Fibroblast of the aortic adventitia (primary cell): ENCODE measurements around the gene PGM2. TPM values are rescaled to one million over a fixed set of nuclear protein-coding genes. Genes with fewer than 3 reads are reported as not detected.

Experiments used
- DNase-seq: peaks from one replicate; pipeline ENCODE4 v3.0.0-alpha.2; 2010; ENCODE audit warnings: low read depth
- H3K4me3 ChIP-seq: 2 replicates; pipeline ENCODE4 v1.5.1; 2011; ENCODE audit warnings: low read depth, mild to moderate bottlenecking, control low read depth, low read length, moderate library complexity
- total RNA-seq: library from RNA; depleted of rRNA; stranded (reverse); fragments of >200 nt; gene quantifications from 2 replicates; pipeline ENCODE4 v1.2.3, GENCODE V29; 2012; ENCODE audit warnings: low replicate concordance
- TF ChIP-seq, protein P1 (sequence below): IDR thresholded peaks from 2 replicates; pipeline ENCODE4 v1.5.1; 2011; ENCODE audit warnings: mild to moderate bottlenecking, low read length, control low read depth, inconsistent platforms; ENCODE audit not compliant: insufficient read depth

PGM2 gene
- total RNA-seq, 1 donor: 21.4 TPM

DNA sequence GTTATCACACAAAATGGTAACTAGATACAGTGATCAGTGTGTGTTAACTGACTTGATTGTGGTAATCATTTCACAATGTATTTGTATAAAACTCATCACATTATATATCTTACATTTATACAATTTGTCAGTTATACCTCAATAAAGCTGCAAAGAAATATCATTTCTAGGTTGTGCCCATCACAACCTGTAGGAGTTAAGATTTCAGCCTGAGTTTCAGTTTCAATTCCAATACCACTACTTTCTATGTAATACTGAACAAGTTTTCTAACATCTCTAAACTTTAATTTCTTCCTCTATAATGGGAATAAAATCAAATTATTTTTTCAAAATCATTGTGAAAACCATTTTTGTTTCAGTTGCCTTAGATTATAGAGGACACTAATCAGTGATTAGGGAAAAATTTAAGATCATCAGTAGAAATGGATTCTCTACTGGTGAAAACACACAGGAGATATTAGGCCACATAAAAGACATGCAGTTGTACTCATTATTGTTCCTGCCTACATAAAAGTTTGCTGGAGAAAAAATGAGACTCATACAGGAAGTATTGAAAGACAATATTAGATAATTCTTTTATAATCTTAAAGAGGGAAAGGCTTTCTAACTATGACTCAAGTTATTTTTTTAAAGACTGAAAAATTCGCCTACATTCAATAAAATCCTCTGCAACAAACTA, 46.0 kb downstream of the PGM2 start:
- TF ChIP-seq, protein P1, sequence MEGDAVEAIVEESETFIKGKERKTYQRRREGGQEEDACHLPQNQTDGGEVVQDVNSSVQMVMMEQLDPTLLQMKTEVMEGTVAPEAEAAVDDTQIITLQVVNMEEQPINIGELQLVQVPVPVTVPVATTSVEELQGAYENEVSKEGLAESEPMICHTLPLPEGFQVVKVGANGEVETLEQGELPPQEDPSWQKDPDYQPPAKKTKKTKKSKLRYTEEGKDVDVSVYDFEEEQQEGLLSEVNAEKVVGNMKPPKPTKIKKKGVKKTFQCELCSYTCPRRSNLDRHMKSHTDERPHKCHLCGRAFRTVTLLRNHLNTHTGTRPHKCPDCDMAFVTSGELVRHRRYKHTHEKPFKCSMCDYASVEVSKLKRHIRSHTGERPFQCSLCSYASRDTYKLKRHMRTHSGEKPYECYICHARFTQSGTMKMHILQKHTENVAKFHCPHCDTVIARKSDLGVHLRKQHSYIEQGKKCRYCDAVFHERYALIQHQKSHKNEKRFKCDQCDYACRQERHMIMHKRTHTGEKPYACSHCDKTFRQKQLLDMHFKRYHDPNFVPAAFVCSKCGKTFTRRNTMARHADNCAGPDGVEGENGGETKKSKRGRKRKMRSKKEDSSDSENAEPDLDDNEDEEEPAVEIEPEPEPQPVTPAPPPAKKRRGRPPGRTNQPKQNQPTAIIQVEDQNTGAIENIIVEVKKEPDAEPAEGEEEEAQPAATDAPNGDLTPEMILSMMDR: no peak
- DNase-seq: no peak
- H3K4me3 ChIP-seq: no peak overlapping the region

DNA sequence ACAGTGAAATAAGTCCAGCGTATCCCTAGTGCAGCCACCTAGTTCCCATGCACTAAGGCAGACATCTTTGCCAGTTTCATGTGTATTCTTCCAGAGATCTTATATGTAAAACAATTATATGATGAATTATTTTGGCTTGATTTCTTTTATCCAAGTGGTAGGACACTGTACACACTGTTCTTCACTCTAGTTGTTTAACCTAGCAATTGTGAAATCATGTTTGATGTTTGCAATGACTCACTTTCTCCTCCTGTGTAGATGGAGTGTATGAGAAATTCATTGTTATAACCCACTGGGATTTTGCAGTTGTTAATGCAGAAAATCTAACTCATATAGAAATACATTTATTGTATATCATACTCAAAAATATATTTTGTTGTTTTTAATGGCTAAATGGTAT, 46.9 kb downstream of the PGM2 start:
- DNase-seq: peak; percentile 73
- TF ChIP-seq, protein P1: no peak

DNA sequence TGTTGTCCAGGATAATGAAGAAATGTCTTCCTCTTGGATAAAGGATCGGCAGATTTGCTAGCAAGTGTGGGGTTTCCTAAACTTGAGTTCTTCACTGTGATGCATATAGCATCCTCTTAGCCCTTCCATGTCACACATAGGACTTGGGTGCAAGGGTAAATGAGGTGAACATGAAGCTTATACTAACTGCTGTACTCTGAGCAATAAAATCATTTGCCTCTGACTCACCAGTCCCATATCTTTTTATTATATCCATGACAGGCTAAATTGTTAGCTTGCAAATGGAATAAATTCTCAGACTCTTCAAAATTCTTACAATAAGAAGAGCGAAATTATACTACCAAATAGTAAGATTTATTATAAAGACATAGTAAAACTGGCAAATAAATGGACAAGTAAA, 49.7 kb downstream of the PGM2 start:
- TF ChIP-seq, protein P1: no peak
- no peak for DNase-seq
- H3K4me3 ChIP-seq: no peak overlapping the region

More for the DNA sequence above, 46.9 kb downstream of the PGM2 start:
- no peak overlapping the region for H3K4me3 ChIP-seq

DNA sequence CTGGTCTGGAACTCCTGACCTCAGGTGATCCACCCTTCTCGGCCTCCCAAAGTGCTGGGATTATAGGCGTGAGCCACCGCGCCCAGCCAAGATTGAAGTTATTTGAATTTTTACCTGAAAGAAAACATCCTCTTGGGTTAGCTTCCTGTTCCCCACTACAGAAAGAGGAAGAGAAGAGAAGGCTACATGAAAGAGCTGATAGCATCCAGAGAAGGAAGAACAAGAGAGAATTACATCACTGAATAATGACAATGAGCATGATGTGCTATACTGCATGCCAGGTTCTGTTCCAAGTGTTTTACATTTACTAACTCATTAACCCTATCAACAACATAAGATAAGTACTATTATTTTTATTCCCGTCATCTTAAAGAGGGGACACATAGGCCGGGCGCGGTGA, 52.9 kb downstream of the PGM2 start:
- TF ChIP-seq, protein P1: no peak
- no peak overlapping the region for H3K4me3 ChIP-seq
- DNase-seq: no peak

DNA sequence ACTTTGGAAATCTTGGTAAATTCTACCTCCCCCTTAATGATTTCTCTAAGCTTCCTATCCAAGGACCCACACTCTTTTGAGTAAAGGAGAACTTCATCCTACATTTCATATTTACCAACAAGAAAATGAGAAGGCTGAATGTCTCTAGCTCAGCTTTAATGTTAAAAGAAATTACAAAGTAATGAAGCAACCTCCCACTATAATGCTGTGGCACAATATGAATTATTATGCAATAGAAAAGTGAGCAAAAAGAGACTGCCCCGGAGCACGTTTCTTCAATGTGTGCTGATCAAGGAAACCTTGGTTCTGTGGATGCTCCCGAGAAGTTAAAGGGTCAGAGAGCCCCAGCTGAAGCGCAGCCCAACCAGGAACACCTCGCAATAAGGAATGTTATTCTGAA, 55.3 kb downstream of the PGM2 start:
- TF ChIP-seq, protein P1: no peak
- H3K4me3 ChIP-seq: no peak overlapping the region
- DNase-seq: no peak

DNA sequence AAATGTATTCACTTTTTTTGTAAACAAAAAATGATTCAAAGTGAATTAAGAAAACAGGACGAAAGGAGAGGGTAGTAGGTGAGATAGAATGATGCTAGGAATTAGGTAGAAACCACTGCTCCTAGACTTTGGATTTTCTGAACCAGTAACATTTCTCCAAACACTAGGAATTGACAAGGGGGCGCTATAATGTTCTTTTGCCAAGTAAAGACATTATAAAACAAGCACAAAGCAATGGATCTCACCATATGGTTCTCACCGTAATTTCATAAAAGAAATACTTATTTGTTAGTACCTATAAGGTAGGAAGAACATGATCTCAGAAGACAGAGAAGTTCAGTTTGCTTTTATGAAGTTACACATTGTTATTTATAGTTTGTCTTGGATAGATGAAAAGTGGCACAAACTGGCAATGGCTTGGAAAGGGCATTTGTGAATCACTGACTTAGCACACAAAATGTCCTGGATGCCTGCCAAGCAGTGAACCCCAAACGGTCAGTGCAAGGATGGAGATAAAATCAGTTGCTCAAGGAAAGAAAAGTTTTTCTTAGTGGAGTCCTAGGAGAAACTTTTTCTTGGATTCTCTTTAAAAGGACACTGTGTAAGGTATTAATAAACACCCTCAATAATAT, 56.3 kb downstream of the PGM2 start:
- TF ChIP-seq, protein P1: no peak
- DNase-seq: no peak
- no peak overlapping the region for H3K4me3 ChIP-seq
